ENCODE data around the gene MBOAT7. TPM values are rescaled to one million over a fixed set of nuclear protein-coding genes. Genes with fewer than 3 reads are reported as not detected.

MBOAT7 gene
- total and polyA plus RNA-seq, 2 donors (not counting 3 experiments of a cell fraction or from before 2014, with no cell fraction given): 204 to 218 TPM

DNA sequence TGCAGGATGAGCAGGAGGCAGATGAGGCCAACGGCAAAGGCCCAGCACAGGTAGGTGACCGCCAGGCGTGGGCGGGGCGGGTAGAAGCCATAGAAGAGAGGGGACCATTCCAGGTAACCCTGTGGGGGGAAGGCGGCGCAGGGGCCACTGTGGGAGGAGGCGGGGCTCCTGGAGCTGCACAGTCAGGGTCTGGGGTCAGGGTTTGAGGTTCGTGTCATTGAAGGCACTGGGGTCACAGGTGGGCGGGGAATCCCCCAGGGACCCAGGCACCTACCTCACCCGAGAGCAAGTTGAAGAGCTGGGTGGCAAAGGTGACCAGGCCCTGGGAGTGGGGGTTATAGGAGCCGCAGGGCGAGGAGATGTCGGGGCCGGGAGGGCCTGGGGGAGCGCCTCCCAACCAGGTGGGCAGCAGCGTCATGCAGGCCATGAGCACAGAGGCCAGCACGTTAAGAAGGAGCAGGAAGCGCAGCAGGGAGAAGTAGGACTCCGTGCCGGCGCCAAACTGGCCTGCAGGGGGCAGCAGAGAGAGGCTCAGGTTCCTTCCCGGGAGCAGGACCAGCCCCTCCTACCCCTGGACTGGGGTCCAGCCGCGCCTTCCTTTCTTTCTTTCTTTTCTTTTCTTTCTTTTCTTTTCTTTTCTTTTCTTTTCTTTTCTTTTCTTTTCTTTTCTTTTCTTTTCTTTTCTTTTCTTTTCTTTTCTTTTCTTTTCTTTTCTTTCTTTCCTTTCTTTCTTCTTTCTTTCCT, 21.0 kb downstream of the MBOAT7 start:
- POLR2A ChIA-PET: interaction anchor here (0.6 kb wide), 1 partner anchor 20 kb away, joined by 3 read pairs; no protein-coding TSS in a partner anchor

More for the DNA sequence above, 21.0 kb downstream of the MBOAT7 start:
- H3K9me1 ChIP-seq (replicated peaks; ENCODE audit: control insufficient read depth, extremely low read depth, insufficient read depth, low read length): no peaks in the 10 kb centered on the region
- H3K9ac ChIP-seq (replicated peaks; ENCODE audit: extremely low read depth, insufficient read depth, low read length): no peak overlapping the region
- no peak overlapping the region for H2AFZ ChIP-seq (ENCODE audit: low read depth, low read length)
- no peaks in the 10 kb centered on the region for H3K36me3 ChIP-seq (ENCODE audit: control insufficient read depth in 2 of 2, extremely low read depth in 1 of 2, insufficient read depth in 2 of 2, low read length in 2 of 2)
- H3K4me1 ChIP-seq (ENCODE audit: control insufficient read depth, extremely low read depth, insufficient read depth, low read length): no peaks in the 10 kb centered on the region
- FAIRE-seq: peak; percentile 92
- no peak overlapping the region for H3K4me2 ChIP-seq (ENCODE audit: insufficient read depth, low read length)
- dilution Hi-C loops (cut with MboI; ENCODE audit: extremely low pct_ligation_motif_present, low sequenced_read_pairs): no loop called here
- TF ChIP-seq, protein P1, sequence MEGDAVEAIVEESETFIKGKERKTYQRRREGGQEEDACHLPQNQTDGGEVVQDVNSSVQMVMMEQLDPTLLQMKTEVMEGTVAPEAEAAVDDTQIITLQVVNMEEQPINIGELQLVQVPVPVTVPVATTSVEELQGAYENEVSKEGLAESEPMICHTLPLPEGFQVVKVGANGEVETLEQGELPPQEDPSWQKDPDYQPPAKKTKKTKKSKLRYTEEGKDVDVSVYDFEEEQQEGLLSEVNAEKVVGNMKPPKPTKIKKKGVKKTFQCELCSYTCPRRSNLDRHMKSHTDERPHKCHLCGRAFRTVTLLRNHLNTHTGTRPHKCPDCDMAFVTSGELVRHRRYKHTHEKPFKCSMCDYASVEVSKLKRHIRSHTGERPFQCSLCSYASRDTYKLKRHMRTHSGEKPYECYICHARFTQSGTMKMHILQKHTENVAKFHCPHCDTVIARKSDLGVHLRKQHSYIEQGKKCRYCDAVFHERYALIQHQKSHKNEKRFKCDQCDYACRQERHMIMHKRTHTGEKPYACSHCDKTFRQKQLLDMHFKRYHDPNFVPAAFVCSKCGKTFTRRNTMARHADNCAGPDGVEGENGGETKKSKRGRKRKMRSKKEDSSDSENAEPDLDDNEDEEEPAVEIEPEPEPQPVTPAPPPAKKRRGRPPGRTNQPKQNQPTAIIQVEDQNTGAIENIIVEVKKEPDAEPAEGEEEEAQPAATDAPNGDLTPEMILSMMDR (IDR thresholded peaks at IDR 0.05; ENCODE audit: extremely low read depth in 1 of 2, insufficient read depth in 1 of 2, low read depth in 1 of 2, low read length in 2 of 2): peak; percentile 82 to 96
- TF ChIP-seq POLR2A (IDR thresholded peaks at IDR 0.05; ENCODE audit: low read depth, low read length) (no peak), FOS (IDR thresholded peaks at IDR 0.05; ENCODE audit: borderline replicate concordance, insufficient read depth, low read length) (no peak), GATA2 (IDR thresholded peaks at IDR 0.05; ENCODE audit: insufficient read depth, insufficient read length, low read depth, low read length) (no peak), EZH2 (IDR thresholded peaks at IDR 0.05; ENCODE audit: borderline replicate concordance, low read depth, low read length, severe bottlenecking) (no peak), JUN (IDR thresholded peaks at IDR 0.05; ENCODE audit: borderline replicate concordance, insufficient read depth, insufficient read length, low read depth) (no peak), MYC (IDR thresholded peaks at IDR 0.05; ENCODE audit: low read depth, low read length) (no peak), POLR2AphosphoS5 (IDR thresholded peaks at IDR 0.05; ENCODE audit: insufficient read depth, low read depth, low read length) (peak; percentile 29)
- TF ChIP-seq, protein P2, sequence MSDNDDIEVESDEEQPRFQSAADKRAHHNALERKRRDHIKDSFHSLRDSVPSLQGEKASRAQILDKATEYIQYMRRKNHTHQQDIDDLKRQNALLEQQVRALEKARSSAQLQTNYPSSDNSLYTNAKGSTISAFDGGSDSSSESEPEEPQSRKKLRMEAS (IDR thresholded peaks at IDR 0.05; ENCODE audit: insufficient read depth, insufficient read length): no peak
- CTCF ChIA-PET: interaction anchor here (0.6 to 1.9 kb wide), 16 partner anchors 13 to 223 kb away, joined by 3 to 25 read pairs (median 4); partner anchors contain the start of genes CNOT3, MBOAT7 and TSEN34
- DNase-seq (ENCODE audit: low read depth, low spot score): peak; percentile 82
- no peaks in the 10 kb centered on the region for H3K79me2 ChIP-seq (ENCODE audit: control insufficient read depth, insufficient read depth, low read length)
- no peaks in the 10 kb centered on the region for H3K9me3 ChIP-seq (replicated peaks; ENCODE audit: control insufficient read depth, insufficient read depth, low read length)
- H3K4me3 ChIP-seq (replicated peaks in 1 of 3; ENCODE audit: insufficient read depth in 1 of 3, low read depth in 1 of 3, low read length in 3 of 3): no peak overlapping the region
- peaks cover 0 to 8% of the 10 kb centered on the region in 2 experiments for H3K27me3 ChIP-seq (ENCODE audit: control insufficient read depth in 2 of 2, insufficient read depth in 2 of 2, low read length in 2 of 2)
- H4K20me1 ChIP-seq (replicated peaks; ENCODE audit: control insufficient read depth, extremely low read depth, insufficient read depth, low read length): no peaks in the 10 kb centered on the region
- no peak overlapping the region for H3K27ac ChIP-seq (ENCODE audit: insufficient read depth, low read depth, low read length)
- BruUV-seq (replicated peaks): no TSS peak
- intact Hi-C loops (cut with micrococcal nuclease): loop anchor here (1.0 kb wide), 3 partner anchors 42 to 98 kb away; no protein-coding TSS in a partner anchor
